Neural cell (in vitro differentiated cells): Measurements from ENCODE around the gene DIDO1.

Source experiments
- CTCF ChIP-seq: fragments of 450-650 bp; IDR thresholded peaks from 2 replicates; pipeline ENCODE4 v1.5.1; 2014; ENCODE audit warnings: antibody characterized with exemption, mild to moderate bottlenecking, moderate library complexity; ENCODE audit not compliant: poor library complexity, severe bottlenecking
- EZH2 ChIP-seq: fragments of 200-600, 300-800 bp; shearing (Covaris generic), sonication (generic); IDR thresholded peaks from 2 replicates; pipeline ENCODE4 v1.6.1; 2014; ENCODE audit warnings: antibody characterized with exemption, low read length, borderline replicate concordance, mild to moderate bottlenecking; ENCODE audit not compliant: insufficient read depth, poor library complexity, severe bottlenecking
- POLR2AphosphoS5 ChIP-seq: IDR thresholded peaks from 2 replicates; pipeline ENCODE4 v1.6.1; 2012
- RAD21 ChIP-seq: fragments of 450-650 bp; conservative IDR thresholded peaks from 2 replicates; pipeline ENCODE4 v1.6.1; 2014; ENCODE audit warnings: antibody characterized with exemption, mild to moderate bottlenecking, moderate library complexity
- TF ChIP-seq, protein P1 (sequence below): IDR thresholded peaks from 2 replicates; pipeline ENCODE4 v1.6.1; 2012; ENCODE audit warnings: borderline replicate concordance

DNA sequence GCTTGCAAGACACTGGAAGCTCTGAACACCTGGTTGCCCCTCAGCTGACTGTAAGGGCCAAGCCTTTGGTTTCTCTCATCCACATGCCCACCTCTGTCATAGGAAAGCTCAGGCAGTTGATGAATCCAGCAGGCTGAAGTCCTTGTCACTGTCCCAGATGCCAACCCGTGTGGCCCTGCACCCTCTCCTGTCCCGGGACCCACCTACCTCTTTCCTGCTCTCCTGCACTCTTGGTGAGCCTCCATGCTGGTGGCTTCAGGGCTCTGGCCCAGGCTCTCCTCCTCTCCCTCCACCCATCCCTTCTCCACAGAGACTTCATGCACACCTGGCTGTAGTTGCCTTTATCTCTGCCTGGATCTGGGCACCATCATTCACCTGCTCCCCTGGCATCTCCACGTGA lies 7.7 kb upstream of the DIDO1 start:
- TF ChIP-seq, protein P1, sequence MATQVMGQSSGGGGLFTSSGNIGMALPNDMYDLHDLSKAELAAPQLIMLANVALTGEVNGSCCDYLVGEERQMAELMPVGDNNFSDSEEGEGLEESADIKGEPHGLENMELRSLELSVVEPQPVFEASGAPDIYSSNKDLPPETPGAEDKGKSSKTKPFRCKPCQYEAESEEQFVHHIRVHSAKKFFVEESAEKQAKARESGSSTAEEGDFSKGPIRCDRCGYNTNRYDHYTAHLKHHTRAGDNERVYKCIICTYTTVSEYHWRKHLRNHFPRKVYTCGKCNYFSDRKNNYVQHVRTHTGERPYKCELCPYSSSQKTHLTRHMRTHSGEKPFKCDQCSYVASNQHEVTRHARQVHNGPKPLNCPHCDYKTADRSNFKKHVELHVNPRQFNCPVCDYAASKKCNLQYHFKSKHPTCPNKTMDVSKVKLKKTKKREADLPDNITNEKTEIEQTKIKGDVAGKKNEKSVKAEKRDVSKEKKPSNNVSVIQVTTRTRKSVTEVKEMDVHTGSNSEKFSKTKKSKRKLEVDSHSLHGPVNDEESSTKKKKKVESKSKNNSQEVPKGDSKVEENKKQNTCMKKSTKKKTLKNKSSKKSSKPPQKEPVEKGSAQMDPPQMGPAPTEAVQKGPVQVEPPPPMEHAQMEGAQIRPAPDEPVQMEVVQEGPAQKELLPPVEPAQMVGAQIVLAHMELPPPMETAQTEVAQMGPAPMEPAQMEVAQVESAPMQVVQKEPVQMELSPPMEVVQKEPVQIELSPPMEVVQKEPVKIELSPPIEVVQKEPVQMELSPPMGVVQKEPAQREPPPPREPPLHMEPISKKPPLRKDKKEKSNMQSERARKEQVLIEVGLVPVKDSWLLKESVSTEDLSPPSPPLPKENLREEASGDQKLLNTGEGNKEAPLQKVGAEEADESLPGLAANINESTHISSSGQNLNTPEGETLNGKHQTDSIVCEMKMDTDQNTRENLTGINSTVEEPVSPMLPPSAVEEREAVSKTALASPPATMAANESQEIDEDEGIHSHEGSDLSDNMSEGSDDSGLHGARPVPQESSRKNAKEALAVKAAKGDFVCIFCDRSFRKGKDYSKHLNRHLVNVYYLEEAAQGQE, result no peak
- TF ChIP-seq RAD21 (no peak), POLR2AphosphoS5 (no peak), CTCF (no peak), EZH2 (no peak)
